HFFc6 (cell line): ENCODE data around the gene DNAH9. TPM values are rescaled to one million over a fixed set of nuclear protein-coding genes. Genes with fewer than 3 reads are reported as not detected.

Source experiments
- DNase-seq: peaks from one replicate; pipeline ENCODE4 v3.0.0-alpha.2; 2018
- H3K27ac Mint-ChIP-seq: 2 replicates; pipeline ENCODE4 v1.8.0; 2020; ENCODE audit warnings: mild to moderate bottlenecking, mixed read lengths
- H3K27me3 Mint-ChIP-seq: 2 replicates; pipeline ENCODE4 v1.8.0; 2021; ENCODE audit warnings: mild to moderate bottlenecking, moderate library complexity, mixed read lengths; ENCODE audit not compliant: insufficient read depth
- H3K36me3 Mint-ChIP-seq: 2 replicates; pipeline ENCODE4 v1.8.0; 2021; ENCODE audit warnings: low read depth, mixed read lengths
- H3K4me1 Mint-ChIP-seq: 2 replicates; pipeline ENCODE4 v1.8.0; 2020; ENCODE audit warnings: low read depth, mixed read lengths
- H3K4me3 Mint-ChIP-seq: 2 replicates; pipeline ENCODE4 v1.8.0; 2020; ENCODE audit warnings: mild to moderate bottlenecking, moderate library complexity, mixed read lengths
- H3K9me3 Mint-ChIP-seq: 2 replicates; pipeline ENCODE4 v1.8.0; 2020; ENCODE audit warnings: mild to moderate bottlenecking, mixed read lengths
- CTCF ChIP-seq: fragments of 200-600 bp; sonication (generic); IDR thresholded peaks from 2 replicates; pipeline ENCODE4 v1.5.0; 2021; ENCODE audit warnings: antibody characterized with exemption, mild to moderate bottlenecking
- total RNA-seq, 6 experiments: library from RNA; stranded (reverse); fragmentation: NEBNext Ultra II Directional; extraction: Animal tissue kit (Norgen Biotek cat#: 25700); gene quantifications; 2 replicates in 1 of 6; 3 replicates in 5 of 6; pipeline ENCODE4 v1.2.3, GENCODE V29; 2021

The DNAH9 gene
- total RNA-seq, 6 experiments from 2014 or later = not detected

DNA sequence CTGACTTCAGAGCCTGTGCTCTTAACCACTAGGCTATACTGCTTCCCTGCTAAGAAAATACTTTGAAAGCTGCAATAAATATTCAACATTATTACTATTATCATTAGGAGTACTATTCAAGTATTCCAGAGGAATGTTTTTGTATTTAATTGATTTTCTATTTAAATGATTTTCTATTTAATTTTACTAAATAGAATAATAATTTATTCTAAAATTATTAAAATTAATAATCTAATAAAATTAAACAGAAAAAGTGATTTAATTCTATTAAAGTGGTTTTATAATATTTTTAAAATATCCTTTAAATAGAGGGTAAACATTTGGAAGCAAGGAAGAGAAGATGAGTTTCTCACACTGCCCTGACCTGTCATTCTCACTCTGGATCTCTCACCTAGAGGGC, 173.8 kb downstream of the DNAH9 start:
- Mint-ChIP-seq H3K27me3 (peaks cover 1% of the 10 kb centered on the region; the same call in 1 of the 2 replicates), H3K9me3 (peaks cover 55% of the 10 kb centered on the region), H3K36me3 (peaks cover 4% of the 10 kb centered on the region; the same call in 1 of the 2 replicates), H3K27ac (no peak overlapping the region), H3K4me1 (no peaks in the 10 kb centered on the region), H3K4me3 (no peak overlapping the region)
- no peak for DNase-seq
- no peak for TF ChIP-seq CTCF

GRCh38 chr17:11779892-11780291, 181.6 kb downstream of the DNAH9 start:
- Mint-ChIP-seq H3K36me3 (no peaks in the 10 kb centered on the region; the same call in 1 of the 2 replicates), H3K27me3 (no peaks in the 10 kb centered on the region), H3K9me3 (peaks cover 71% of the 10 kb centered on the region), H3K4me1 (no peaks in the 10 kb centered on the region), H3K27ac (no peak overlapping the region), H3K4me3 (no peak overlapping the region)
- no peak for DNase-seq
- no peak for TF ChIP-seq CTCF

GRCh38 chr17:11780621-11781020, 182.4 kb downstream of the DNAH9 start:
- H3K4me3 Mint-ChIP-seq = no peak overlapping the region

DNA sequence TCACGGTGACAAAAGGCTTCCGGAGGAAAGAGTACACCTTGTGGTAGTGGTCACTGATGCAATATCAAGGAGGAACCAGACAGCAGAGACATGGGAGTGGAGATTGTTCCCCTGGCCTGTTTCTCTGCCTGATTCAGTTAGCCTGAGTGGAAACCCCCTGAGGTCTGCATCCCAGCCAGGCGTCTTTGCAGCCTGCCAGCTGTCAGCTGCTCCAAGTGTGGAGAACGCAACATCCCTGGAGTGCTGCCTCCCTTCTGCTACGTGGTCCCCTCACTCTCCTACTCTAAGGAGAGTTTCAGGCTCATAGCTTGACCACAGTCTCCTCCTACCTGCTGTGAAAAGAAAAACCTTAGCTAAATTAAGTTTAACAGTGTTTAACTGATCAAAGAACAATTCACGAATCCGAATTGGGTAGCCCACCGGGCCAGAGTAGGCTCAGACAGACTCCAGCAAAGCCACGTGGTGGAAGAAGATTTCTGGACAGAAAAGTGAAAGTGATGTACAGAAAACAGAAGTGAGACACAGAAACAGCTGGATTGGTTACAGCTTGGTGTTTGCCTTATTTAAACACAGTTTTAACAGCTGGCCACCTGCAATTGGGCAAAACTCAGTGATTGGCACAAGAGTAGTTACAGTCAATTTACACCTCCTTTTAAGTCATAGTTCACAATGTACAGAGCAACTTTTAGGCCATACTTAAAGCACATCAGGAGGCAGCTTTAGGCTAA, 188.6 kb downstream of the DNAH9 start:
- no peak for DNase-seq
- Mint-ChIP-seq H3K4me1 (no peaks in the 10 kb centered on the region), H3K27ac (no peak overlapping the region), H3K4me3 (no peak overlapping the region), H3K27me3 (no peaks in the 10 kb centered on the region; the same call in 1 of the 2 replicates), H3K36me3 (no peaks in the 10 kb centered on the region), H3K9me3 (peaks cover 49% of the 10 kb centered on the region)
- no peak for TF ChIP-seq CTCF

More at GRCh38 chr17:11780621-11781020, 182.4 kb downstream of the DNAH9 start:
- Mint-ChIP-seq H3K27me3 (no peaks in the 10 kb centered on the region), H3K27ac (no peak overlapping the region), H3K9me3 (peaks cover 72% of the 10 kb centered on the region), H3K36me3 (no peaks in the 10 kb centered on the region; the same call in 1 of the 2 replicates), H3K4me1 (no peaks in the 10 kb centered on the region)
- TF ChIP-seq CTCF = no peak
- no peak for DNase-seq

GRCh38 chr17:11795906-11796305, 197.6 kb downstream of the DNAH9 start:
- TF ChIP-seq CTCF = no peak
- no peak for DNase-seq
- no peaks in the 10 kb centered on the region; the same call in 1 of the 2 replicates for H3K36me3 Mint-ChIP-seq
- H3K4me1 Mint-ChIP-seq = no peaks in the 10 kb centered on the region
- H3K4me3 Mint-ChIP-seq = no peak overlapping the region
- no peaks in the 10 kb centered on the region; the same call in 1 of the 2 replicates for H3K27me3 Mint-ChIP-seq
- peaks cover 39% of the 10 kb centered on the region for H3K9me3 Mint-ChIP-seq
- H3K27ac Mint-ChIP-seq = no peak overlapping the region
